Measurements from ENCODE around the gene PROB1. TPM values are rescaled to one million over a fixed set of nuclear protein-coding genes. Genes with fewer than 3 reads are reported as not detected.

PROB1 gene
- total RNA-seq, 1 experiment from 2014 or later: 3.4 TPM

DNA sequence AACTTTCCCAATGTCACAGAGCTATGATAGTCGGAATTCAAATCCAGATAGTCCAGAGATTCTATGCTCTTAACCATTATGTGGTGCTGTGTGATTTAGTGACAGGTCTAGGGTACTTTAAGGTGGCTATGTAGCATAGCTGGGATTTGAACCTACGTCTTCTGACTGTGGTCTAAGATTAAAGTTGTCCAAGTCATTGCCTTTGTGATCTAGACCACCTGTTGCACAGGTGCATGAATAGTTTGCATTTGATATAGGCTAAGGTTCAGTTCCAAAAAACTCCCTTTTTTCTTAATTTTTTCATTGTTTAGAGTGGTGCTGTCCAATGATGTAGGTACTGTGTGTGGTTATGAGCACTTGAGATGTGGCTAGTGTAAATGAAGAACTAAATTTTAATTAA is 50.7 kb downstream of the PROB1 start:
- no peak overlapping the region for H3K18ac ChIP-seq (ENCODE audit: insufficient read length, low read depth, low read length)
- H4K5ac ChIP-seq (ENCODE audit: insufficient read length, low read depth, low read length): no peak overlapping the region
- H3K27ac ChIP-seq (ENCODE audit: insufficient read length, low read depth, low read length): no peak overlapping the region
- H3K14ac ChIP-seq (ENCODE audit: insufficient read depth, low read length): no peak overlapping the region
- H2AK5ac ChIP-seq (ENCODE audit: insufficient read length, low read length): no peak overlapping the region
- H3K23ac ChIP-seq (ENCODE audit: insufficient read length, low read depth, low read length): no peak overlapping the region
- H3K36me3 Mint-ChIP-seq (ENCODE audit: insufficient read depth in 1 of 3, low read depth in 3 of 3): peaks cover 18 to 45% (median 41%) of the 10 kb centered on the region in 3 experiments; a peak in 6 of 7 replicates
- no peak for DNase-seq
- H2BK20ac ChIP-seq (ENCODE audit: low read depth, low read length, poor library complexity, severe bottlenecking): no peak overlapping the region
- peaks cover 18 to 25% of the 10 kb centered on the region in 2 experiments for H3K4me1 Mint-ChIP-seq
- no peak overlapping the region for H3K9ac ChIP-seq (ENCODE audit: extremely low read depth, insufficient read length, low read length)
- no peaks in the 10 kb centered on the region for H3K27me3 ChIP-seq (ENCODE audit: insufficient read depth, low read length)
- no peaks in the 10 kb centered on the region for H4K20me1 ChIP-seq (ENCODE audit: control insufficient read depth, insufficient read depth, insufficient read length)
- H2BK15ac ChIP-seq (ENCODE audit: low read depth, low read length): no peak overlapping the region
- no CpG with 5 or more reads among the region's 2 CpGs for WGBS (ENCODE audit: extremely low coverage, insufficient read length, low lambda C conversion rate)
- H3K9me3 Mint-ChIP-seq: no peaks in the 10 kb centered on the region; a peak in 1 of 5 replicates
- H3K27me3 Mint-ChIP-seq (ENCODE audit: low read depth): peaks cover 3% of the 10 kb centered on the region
- peaks cover 7% of the 10 kb centered on the region for H3K23me2 ChIP-seq (ENCODE audit: insufficient read length, low read depth, low read length, poor library complexity, severe bottlenecking)
- H4K8ac ChIP-seq (replicated peaks; ENCODE audit: insufficient read length, low read depth, low read length): no peak overlapping the region
- no peak overlapping the region for H3K4me2 ChIP-seq (ENCODE audit: insufficient read depth, insufficient read length, low read length)
- peaks cover 50% of the 10 kb centered on the region for H3K79me2 ChIP-seq (ENCODE audit: insufficient read depth, low read length)
- H2AFZ ChIP-seq (ENCODE audit: low read length): no peak overlapping the region
- no peaks in the 10 kb centered on the region for H3K9me3 ChIP-seq (ENCODE audit: control insufficient read depth, low read depth, low read length)
- H3K4ac ChIP-seq (ENCODE audit: low read depth, low read length): no peak overlapping the region
- H3K79me1 ChIP-seq (ENCODE audit: insufficient read depth, low read depth, low read length, poor library complexity, severe bottlenecking): peaks cover 11% of the 10 kb centered on the region
- peak overlapping the region; percentile 34 to 56; a peak in 4 of 5 replicates for H3K4me3 Mint-ChIP-seq
- H2BK120ac ChIP-seq (ENCODE audit: low read depth, low read length, poor library complexity, severe bottlenecking): no peak overlapping the region
- no peak overlapping the region for H2BK5ac ChIP-seq (ENCODE audit: insufficient read length, low read length)
- no peak overlapping the region for H3K56ac ChIP-seq (ENCODE audit: insufficient read length, low read depth, low read length)
- TF ChIP-seq CTCF (conservative IDR thresholded peaks at IDR 0.05): no peak
- H3K4me1 ChIP-seq (ENCODE audit: insufficient read depth, low read length): no peaks in the 10 kb centered on the region; the same call in none of the 2 replicates
- no peak overlapping the region for H3K27ac Mint-ChIP-seq
- H2BK12ac ChIP-seq (ENCODE audit: insufficient read length, low read depth, low read length): no peak overlapping the region
- H4K91ac ChIP-seq (ENCODE audit: insufficient read length, low read depth, low read length): no peak overlapping the region
- no peak overlapping the region for H3T11ph ChIP-seq (ENCODE audit: low read length)
